HepG2 (cell line): Measurements from ENCODE around the gene HDAC4.

ENCODE experiments used
- MED1 ChIP-seq: sonication (generic); formaldehyde crosslinking; IDR thresholded peaks from 2 replicates; pipeline ENCODE4 v1.4.0; 2020; ENCODE audit warnings: missing genetic modification reagents
- NR2C2 ChIP-seq: sonication (generic); formaldehyde crosslinking; IDR thresholded peaks from 2 replicates; pipeline ENCODE4 v1.4.0; 2020; ENCODE audit warnings: missing genetic modification reagents, mild to moderate bottlenecking, moderate library complexity, borderline replicate concordance
- ZNF549 ChIP-seq: sonication (generic); formaldehyde crosslinking; IDR thresholded peaks from 2 replicates; pipeline ENCODE4 v1.5.0; 2020; ENCODE audit warnings: missing genetic modification reagents
- TF ChIP-seq, protein P1 (sequence below): sonication (generic); formaldehyde crosslinking; IDR thresholded peaks from 2 replicates; pipeline ENCODE4 v1.5.0; 2020; ENCODE audit warnings: mild to moderate bottlenecking, missing genetic modification reagents, moderate library complexity
- TF ChIP-seq, protein P2 (sequence below): sonication (generic); formaldehyde crosslinking; IDR thresholded peaks from 2 replicates; pipeline ENCODE4 v1.8.0; 2022; ENCODE audit warnings: mild to moderate bottlenecking, missing genetic modification reagents, borderline replicate concordance

DNA sequence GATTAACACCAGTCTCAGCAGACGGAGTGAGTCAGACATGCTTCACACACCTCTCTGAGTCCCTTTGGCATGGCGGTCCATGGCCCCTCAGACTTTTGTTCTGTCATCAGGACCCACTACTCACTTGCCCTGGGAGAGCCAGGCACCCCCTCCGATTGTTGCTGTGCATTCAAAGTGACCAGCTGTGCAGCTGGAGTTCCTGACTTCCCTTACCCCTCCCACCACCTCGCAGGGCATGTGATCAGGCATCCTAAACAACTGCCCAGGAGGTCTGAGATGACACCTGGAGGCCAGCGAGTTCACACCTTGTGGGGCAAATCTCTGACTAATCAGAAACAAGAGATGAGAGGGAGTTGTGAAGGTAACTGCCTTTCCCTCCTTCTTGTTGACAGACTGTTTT, 35.3 kb upstream of the HDAC4 start:
- TF ChIP-seq, protein P1, sequence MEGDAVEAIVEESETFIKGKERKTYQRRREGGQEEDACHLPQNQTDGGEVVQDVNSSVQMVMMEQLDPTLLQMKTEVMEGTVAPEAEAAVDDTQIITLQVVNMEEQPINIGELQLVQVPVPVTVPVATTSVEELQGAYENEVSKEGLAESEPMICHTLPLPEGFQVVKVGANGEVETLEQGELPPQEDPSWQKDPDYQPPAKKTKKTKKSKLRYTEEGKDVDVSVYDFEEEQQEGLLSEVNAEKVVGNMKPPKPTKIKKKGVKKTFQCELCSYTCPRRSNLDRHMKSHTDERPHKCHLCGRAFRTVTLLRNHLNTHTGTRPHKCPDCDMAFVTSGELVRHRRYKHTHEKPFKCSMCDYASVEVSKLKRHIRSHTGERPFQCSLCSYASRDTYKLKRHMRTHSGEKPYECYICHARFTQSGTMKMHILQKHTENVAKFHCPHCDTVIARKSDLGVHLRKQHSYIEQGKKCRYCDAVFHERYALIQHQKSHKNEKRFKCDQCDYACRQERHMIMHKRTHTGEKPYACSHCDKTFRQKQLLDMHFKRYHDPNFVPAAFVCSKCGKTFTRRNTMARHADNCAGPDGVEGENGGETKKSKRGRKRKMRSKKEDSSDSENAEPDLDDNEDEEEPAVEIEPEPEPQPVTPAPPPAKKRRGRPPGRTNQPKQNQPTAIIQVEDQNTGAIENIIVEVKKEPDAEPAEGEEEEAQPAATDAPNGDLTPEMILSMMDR = no peak
- TF ChIP-seq NR2C2 (CRISPR knock-in tag) (no peak), ZNF549 (no peak), MED1 (CRISPR knock-in tag) (no peak)
- TF ChIP-seq, protein P2, sequence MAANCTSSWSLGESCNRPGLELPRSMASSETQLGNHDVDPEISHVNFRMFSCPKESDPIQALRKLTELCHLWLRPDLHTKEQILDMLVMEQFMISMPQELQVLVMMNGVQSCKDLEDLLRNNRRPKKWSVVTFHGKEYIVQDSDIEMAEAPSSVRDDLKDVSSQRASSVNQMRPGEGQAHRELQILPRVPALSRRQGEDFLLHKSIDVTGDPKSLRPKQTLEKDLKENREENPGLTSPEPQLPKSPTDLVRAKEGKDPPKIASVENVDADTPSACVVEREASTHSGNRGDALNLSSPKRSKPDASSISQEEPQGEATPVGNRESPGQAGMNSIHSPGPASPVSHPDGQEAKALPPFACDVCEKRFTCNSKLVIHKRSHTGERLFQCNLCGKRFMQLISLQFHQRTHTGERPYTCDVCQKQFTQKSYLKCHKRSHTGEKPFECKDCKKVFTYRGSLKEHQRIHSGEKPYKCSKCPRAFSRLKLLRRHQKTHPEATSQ (CRISPR knock-in tag) = no peak
